Pancreas (tissue), 10 donors: ENCODE data around the gene TSPAN15. TPM values are rescaled to one million over a fixed set of nuclear protein-coding genes. Genes with fewer than 3 reads are reported as not detected.

ENCODE experiments used
- ATAC-seq, 4 donors: fragments of 200-7000 bp; cut with Tn5 transposase; one replicate each; pipeline versions ENCODE4 v1.8.0 to v1.9.1; 2020; ENCODE audit warnings: mild to moderate bottlenecking in 4 of 4, moderate library complexity in 4 of 4
- DNase-seq, 6 donors: peaks; one replicate each; pipeline ENCODE4 v3.0.0-alpha.2; 2020
- FAIRE-seq: peaks from 2 replicates; lab custom pipeline; 2012; peaks lifted over from hg19 to GRCh38; lab: Jason Lieb, UNC
- H3K27ac ChIP-seq, 4 donors: fragments of 200-600 bp; sonication (generic); 1 replicate in 3 of 4; 2 replicates in 1 of 4; pipeline versions ENCODE4 v1.5.0 to v1.8.0; 2020
- H3K27me3 ChIP-seq, 4 donors: fragments of 200-600 bp; one replicate each; pipeline ENCODE4 v1.8.0; 2021
- H3K36me3 ChIP-seq, 3 donors: fragments of 200-600 bp; sonication (generic) in 1 of 3; one replicate each; pipeline versions ENCODE4 v1.5.0 to v1.8.0; 2020 to 2021
- H3K4me1 ChIP-seq, 3 donors: fragments of 200-600 bp; one replicate each; pipeline ENCODE4 v1.8.0; 2021
- H3K4me3 ChIP-seq, 4 donors: fragments of 200-600 bp; sonication (generic) in 2 of 4; one replicate each; pipeline versions ENCODE4 v1.5.0 to v1.8.0; 2020 to 2021
- H3K9me3 ChIP-seq, 4 donors: fragments of 200-600 bp; one replicate each; pipeline ENCODE4 v1.8.0; 2021
- WGBS, 2 donors: extraction: QIAGEN DNeasy Blood & Tissue Kit; methylation state at CpG; one replicate each; pipeline ENCODE4 v1.1.7; 2013; 5-methylcytosine and 5-hydroxymethylcytosine counted together
- intact Hi-C, 3 donors: fragments of 100-400 bp; cut with DNase I; formaldehyde crosslinking; loops; one replicate each; pipeline versions ENCODE4 v1.11.1 to v1.14.2; 2022
- polyA plus RNA-seq, 2 donors: library from polyadenylated mRNA; stranded (reverse); fragments of 200-250 nt; gene quantifications; one replicate each; pipeline ENCODE4 v1.2.3, GENCODE V29; 2013
- total RNA-seq, 6 donors: library from RNA; stranded (reverse); fragmentation: NEBNext Ultra II Directional in 4 of 6; extraction: Animal tissue kit (Norgen Biotek cat#: 25700) in 4 of 6; gene quantifications; one replicate each; pipeline versions ENCODE4 v1.2.1 to v1.2.4, GENCODE V29; 2021 to 2023
- TF ChIP-seq, protein P1 (sequence below), 4 donors: fragments of 200-600 bp; sonication (generic) in 3 of 4; IDR thresholded peaks; one replicate each; pipeline versions ENCODE4 v1.5.0 to v1.8.0; 2021; ENCODE audit warnings: antibody characterized with exemption in 4 of 4
- donor health status: healthy with polysubstance abuse.
- donor health status: DM: no; HTN: no; CAD: no; lungs with moderate emphysema.
- donor health status: DM: no; HTN: no; CAD: no.
- donor health status: control.
- donor health status: control.
- donor health status: Bipolar disorder and iron deficiency.
- donor health status: DM: yes; HTN: yes; CAD: no.
- donor health status: DM: no; HTN: no; CAD: no.
- donor health status: DM: no; HTN: no; CAD: no.
- donor health status: DM: yes; HTN: yes; CAD: no.

TSPAN15 gene
- total and polyA plus RNA-seq, 8 donors = 10.9 to 49.2 (median 17.6) TPM

DNA sequence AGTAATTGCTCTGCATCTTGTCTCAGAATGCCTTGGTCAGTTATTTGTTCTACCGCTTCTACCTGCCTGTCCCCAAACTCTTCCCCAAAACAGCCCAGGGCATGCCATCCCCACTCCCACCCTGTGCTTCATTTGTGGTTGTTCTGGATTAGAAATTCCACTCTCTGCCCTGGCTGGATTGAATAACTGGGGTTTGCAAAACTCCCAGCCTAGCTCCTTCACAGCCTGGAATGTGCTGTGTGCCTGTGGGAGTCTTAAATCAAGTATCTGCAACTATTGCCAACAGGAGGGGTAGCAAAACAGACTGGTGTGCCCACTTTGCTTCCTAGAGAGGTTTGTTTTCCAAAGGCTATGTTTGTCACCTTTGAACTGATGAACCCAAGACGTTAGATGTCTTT is 24.2 kb downstream of the TSPAN15 start:
- Histone ChIP-seq H3K27ac (no peak overlapping the region), H3K27me3 (no peaks in the 10 kb centered on the region), H3K4me1 (peaks cover 0 to 3% (median 0%) of the 10 kb centered on the region in 3 donors), H3K4me3 (no peak overlapping the region), H3K36me3 (no peaks in the 10 kb centered on the region), H3K9me3 (no peaks in the 10 kb centered on the region)
- TF ChIP-seq, protein P1, sequence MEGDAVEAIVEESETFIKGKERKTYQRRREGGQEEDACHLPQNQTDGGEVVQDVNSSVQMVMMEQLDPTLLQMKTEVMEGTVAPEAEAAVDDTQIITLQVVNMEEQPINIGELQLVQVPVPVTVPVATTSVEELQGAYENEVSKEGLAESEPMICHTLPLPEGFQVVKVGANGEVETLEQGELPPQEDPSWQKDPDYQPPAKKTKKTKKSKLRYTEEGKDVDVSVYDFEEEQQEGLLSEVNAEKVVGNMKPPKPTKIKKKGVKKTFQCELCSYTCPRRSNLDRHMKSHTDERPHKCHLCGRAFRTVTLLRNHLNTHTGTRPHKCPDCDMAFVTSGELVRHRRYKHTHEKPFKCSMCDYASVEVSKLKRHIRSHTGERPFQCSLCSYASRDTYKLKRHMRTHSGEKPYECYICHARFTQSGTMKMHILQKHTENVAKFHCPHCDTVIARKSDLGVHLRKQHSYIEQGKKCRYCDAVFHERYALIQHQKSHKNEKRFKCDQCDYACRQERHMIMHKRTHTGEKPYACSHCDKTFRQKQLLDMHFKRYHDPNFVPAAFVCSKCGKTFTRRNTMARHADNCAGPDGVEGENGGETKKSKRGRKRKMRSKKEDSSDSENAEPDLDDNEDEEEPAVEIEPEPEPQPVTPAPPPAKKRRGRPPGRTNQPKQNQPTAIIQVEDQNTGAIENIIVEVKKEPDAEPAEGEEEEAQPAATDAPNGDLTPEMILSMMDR (IDR thresholded peaks at IDR 0.05) = no peak
- no peak for DNase-seq
- FAIRE-seq = no peak
- ATAC-seq = no peak
- intact Hi-C loops = no loop called here
- 87 to 94% methylated on average over 2 of the region's 2 CpGs for WGBS, 2 donors

DNA sequence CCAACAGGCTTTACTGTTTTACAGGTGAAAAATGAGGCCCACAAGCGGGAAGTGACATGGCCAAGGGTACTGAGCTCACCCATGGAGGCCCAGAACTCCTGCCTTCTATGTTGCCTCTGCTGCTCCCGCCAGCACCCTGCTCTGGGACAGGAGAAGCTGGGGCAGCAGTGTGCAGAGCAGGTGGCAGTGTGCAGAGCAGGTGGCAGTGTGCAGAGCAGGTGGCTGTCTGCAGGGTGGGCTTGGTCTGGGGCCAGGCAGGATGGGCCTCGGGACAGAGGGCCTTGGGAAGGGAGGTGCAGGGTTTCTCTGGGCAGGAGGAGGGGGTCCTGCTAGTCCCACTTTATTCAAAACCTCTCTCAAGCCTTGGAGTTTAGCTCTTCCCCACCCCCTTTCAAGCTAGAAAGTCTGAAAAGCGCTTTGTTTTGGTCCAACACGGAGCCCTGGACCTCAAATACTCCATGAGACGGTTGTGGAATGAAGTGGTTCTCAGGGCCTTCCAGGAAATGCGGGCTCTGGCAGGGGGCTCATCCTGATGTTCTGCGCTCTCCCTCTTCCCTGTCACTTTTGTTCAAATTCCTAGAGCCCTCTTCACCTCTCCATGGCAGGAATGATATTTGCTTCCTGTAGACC is 26.8 kb downstream of the TSPAN15 start:
- FAIRE-seq (no peak), DNase-seq (peak in 1 of 6 donors; percentile 29), ATAC-seq (no peak)
- WGBS, 2 donors = 92 to 96% methylated on average over 8 of the region's 8 CpGs
- no peak overlapping the region for H3K27ac ChIP-seq
- no peaks in the 10 kb centered on the region for H3K9me3 ChIP-seq
- no peak overlapping the region for H3K4me3 ChIP-seq
- peaks cover 0 to 3% (median 0%) of the 10 kb centered on the region in 3 donors for H3K4me1 ChIP-seq
- TF ChIP-seq, protein P1 (IDR thresholded peaks at IDR 0.05) = no peak
- H3K27me3 ChIP-seq = no peaks in the 10 kb centered on the region
- intact Hi-C loops = no loop called here
- H3K36me3 ChIP-seq = no peaks in the 10 kb centered on the region

DNA sequence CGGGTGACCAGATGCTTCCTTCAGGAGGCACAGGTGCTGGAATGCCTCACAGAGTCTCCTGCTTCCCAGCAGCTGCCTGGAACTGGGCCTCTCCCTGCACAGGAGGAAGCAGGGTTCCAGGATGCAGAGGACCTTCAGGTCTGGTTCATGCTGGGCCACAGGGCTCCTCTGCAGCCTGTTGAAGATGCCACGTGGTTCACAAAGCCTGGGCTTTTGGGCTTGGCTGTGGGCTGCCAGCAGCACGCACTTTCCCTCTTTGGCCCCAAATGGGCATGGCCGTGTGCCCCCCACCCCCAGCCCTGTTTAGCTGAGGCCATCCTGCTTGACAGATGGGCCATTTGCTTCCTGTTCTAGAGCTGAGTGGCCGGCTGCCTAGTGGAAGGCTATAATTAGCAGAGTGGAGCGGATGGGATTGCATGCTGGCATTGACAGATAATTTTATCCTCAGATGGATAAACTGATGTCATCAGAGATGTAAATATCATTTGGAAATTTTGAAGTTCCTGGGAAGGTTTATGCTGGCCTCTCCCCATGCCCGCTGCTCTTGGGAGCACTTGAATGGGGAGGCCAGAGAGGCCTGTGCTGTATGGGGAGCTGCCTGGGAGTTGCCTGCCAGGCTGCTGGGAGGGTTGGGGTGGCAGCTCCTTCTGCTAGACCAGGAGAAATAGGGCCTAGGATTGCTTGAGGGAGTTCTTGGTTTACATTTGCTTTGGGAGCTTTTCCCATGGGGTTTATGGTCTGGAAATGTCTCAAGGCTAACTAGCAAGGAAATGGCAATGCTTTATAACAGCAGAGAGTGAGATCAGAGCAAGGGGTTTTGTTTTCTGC is 28.2 kb downstream of the TSPAN15 start:
- WGBS, 2 donors = 66 to 77% methylated on average over 7 of the region's 7 CpGs
- FAIRE-seq (no peak), ATAC-seq (peak in 3 of 4 donors; percentile 35 to 41 (median 38)), DNase-seq (peak in 1 of 6 donors; percentile 26)
- intact Hi-C loops = no loop called here
- Histone ChIP-seq H3K4me3 (no peak overlapping the region), H3K27me3 (no peaks in the 10 kb centered on the region), H3K27ac (peak overlapping the region in 2 of 4 donors; percentile 33 to 44), H3K4me1 (peaks cover 0 to 3% (median 0%) of the 10 kb centered on the region in 3 donors), H3K9me3 (no peaks in the 10 kb centered on the region), H3K36me3 (no peaks in the 10 kb centered on the region)
- TF ChIP-seq, protein P1 (IDR thresholded peaks at IDR 0.05) = no peak

DNA sequence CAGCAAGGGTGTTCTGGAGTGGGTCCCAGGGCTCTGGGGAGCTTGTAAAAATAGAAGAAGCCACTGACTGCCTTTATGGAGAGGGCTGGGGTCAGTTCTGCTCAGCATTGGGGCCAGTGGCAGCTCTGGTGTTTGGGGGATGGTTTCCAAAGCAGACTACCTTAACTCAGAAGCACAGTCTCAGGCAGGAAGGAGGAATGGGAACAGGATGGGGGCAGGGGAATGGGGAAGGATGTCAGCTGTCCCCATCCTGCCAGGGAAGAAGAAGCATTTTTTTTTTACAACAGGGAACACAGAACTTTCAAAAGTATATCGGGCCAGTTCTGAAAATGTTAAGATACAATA is 28.8 kb downstream of the TSPAN15 start:
- no peak for FAIRE-seq
- WGBS, 2 donors = 59 to 80% methylated on average over 1 of the region's 1 CpG
- H3K27me3 ChIP-seq = no peaks in the 10 kb centered on the region
- DNase-seq = peak in 1 of 6 donors; percentile 3
- no peak overlapping the region for H3K4me3 ChIP-seq
- no peaks in the 10 kb centered on the region for H3K9me3 ChIP-seq
- no peaks in the 10 kb centered on the region for H3K36me3 ChIP-seq
- ATAC-seq = peak in 2 of 4 donors; percentile 12 to 50
- TF ChIP-seq, protein P1 (IDR thresholded peaks at IDR 0.05) = no peak
- intact Hi-C loops = no loop called here
- H3K27ac ChIP-seq = peak overlapping the region in 2 of 4 donors; percentile 33 to 44
- peaks cover 0 to 3% (median 0%) of the 10 kb centered on the region in 3 donors for H3K4me1 ChIP-seq
